Muscle of leg (tissue), 11 donors: Measurements from ENCODE around the gene PCDHB12. TPM values are rescaled to one million over a fixed set of nuclear protein-coding genes. Genes with fewer than 3 reads are reported as not detected.
A peak's percentile ranks its signal among the peaks of the same experiment; 100 is the strongest.
"Not testable (repeated sequence)": the region's sequence is repeated elsewhere in the genome, so short reads cannot be mapped to it uniquely, and the experiment has no call there.

Experiments
- DNase-seq: peaks from one replicate; pipeline ENCODE4 v3.0.0; 2013
- H3K27ac ChIP-seq: one replicate; pipeline ENCODE4 v1.5.1; 2013; ENCODE audit warnings: mild to moderate bottlenecking, low read length, control low read depth
- H3K27me3 ChIP-seq: one replicate; pipeline ENCODE4 v1.6.1; 2013; ENCODE audit warnings: low read length; ENCODE audit not compliant: control insufficient read depth, insufficient read depth
- H3K36me3 ChIP-seq: one replicate; pipeline ENCODE4 v1.6.1; 2013; ENCODE audit warnings: low read length; ENCODE audit not compliant: control insufficient read depth, insufficient read depth
- H3K4me1 ChIP-seq: one replicate; pipeline ENCODE4 v1.6.1; 2013; ENCODE audit warnings: low read length; ENCODE audit not compliant: control insufficient read depth, insufficient read depth
- H3K4me3 ChIP-seq: one replicate; pipeline ENCODE4 v1.5.1; 2013; ENCODE audit warnings: low read length, control low read depth
- H3K9me3 ChIP-seq: replicated peaks from 2 replicates; pipeline ENCODE4 v1.6.1; 2013; ENCODE audit warnings: low read depth, low read length; ENCODE audit not compliant: control insufficient read depth
- WGBS: methylation state at CpG from one replicate; pipeline ENCODE4 v1.1.5; 2013; ENCODE audit warnings: missing lambda C conversion rate; ENCODE audit not compliant: insufficient coverage; 5-methylcytosine and 5-hydroxymethylcytosine counted together
- polyA plus RNA-seq, 8 donors: library from polyadenylated mRNA; unstranded; fragments of 120-200 nt; gene quantifications; one replicate each; pipeline versions ENCODE4 v1.2.1 to v1.2.3, GENCODE V29; 2013; ENCODE audit warnings: inconsistent platforms in 1 of 8, low replicate concordance in 1 of 8; ENCODE audit not compliant: insufficient read length in 8 of 8, insufficient read depth in 1 of 8
- total RNA-seq: library from RNA; stranded (reverse); fragments of 120-200 nt; gene quantifications from one replicate; pipeline ENCODE4 v1.2.4, GENCODE V29; 2013

PCDHB12 gene
- total and polyA plus RNA-seq, 9 donors: 2.1 to 3.5 (median 2.6) TPM

DNA sequence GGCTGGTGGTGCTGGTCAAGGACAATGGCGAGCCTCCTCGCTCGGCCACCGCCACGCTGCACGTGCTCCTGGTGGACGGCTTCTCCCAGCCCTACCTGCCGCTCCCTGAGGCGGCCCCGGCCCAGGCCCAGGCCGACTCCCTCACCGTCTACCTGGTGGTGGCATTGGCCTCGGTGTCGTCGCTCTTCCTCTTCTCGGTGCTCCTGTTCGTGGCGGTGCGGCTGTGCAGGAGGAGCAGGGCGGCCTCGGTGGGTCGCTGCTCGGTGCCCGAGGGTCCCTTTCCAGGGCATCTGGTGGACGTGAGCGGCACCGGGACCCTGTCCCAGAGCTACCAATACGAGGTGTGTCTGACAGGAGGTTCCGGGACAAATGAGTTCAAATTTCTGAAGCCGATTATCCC is 16.9 kb downstream of the PCDHB12 start:
- peaks cover 28% of the 10 kb centered on the region for H3K9me3 ChIP-seq

DNA sequence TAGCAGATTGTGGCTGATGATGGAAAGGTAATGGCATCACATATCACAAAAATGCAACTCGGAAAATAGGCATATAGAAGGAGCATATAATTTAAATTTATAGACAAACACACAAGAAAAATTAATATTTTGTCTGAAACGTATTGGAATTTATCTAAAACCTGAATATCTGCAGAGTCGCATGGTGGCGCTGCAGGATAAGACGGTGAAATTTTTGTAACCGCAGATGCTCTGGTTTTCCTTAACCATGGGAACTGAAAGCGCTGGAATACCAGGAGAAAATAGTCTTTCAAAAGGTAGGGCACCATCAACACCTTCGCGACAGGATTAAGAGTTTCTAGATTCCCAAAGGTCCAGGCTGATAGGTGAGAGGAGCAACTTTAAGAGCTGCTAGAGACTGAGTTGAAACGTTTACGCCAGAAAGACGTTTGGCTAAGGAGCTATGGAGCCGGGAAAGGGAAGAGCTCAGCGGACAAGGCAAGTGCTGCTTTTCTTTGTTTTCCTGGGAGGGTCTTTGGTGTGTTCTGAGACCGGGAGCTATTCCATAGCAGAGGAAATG is 25.7 kb downstream of the PCDHB12 start:
- Histone ChIP-seq H3K36me3 (no peaks in the 10 kb centered on the region), H3K27me3 (peaks cover 11% of the 10 kb centered on the region), H3K4me1 (no peaks in the 10 kb centered on the region), H3K27ac (no peak overlapping the region), H3K9me3 (peaks cover 52% of the 10 kb centered on the region), H3K4me3 (peak overlapping the region; percentile 31)
- WGBS: 8% methylated on average over 13 of the region's 15 CpGs
- peak; percentile 27 for DNase-seq

More for the DNA sequence above, 16.9 kb downstream of the PCDHB12 start:
- not testable (repeated sequence) for H3K36me3 ChIP-seq, H3K4me1 ChIP-seq, H3K27me3 ChIP-seq, H3K4me3 ChIP-seq, DNase-seq, H3K27ac ChIP-seq
- WGBS: 25% methylated on average over 22 of the region's 30 CpGs

GRCh38 chr5:141235922-141236321 is 27.4 kb downstream of the PCDHB12 start:
- not testable (repeated sequence) for H3K4me1 ChIP-seq, H3K27ac ChIP-seq, H3K36me3 ChIP-seq, H3K4me3 ChIP-seq, DNase-seq
- H3K9me3 ChIP-seq: peaks cover 66% of the 10 kb centered on the region
- peaks cover 11% of the 10 kb centered on the region for H3K27me3 ChIP-seq
- 25% methylated on average over 40 of the region's 40 CpGs for WGBS

DNA sequence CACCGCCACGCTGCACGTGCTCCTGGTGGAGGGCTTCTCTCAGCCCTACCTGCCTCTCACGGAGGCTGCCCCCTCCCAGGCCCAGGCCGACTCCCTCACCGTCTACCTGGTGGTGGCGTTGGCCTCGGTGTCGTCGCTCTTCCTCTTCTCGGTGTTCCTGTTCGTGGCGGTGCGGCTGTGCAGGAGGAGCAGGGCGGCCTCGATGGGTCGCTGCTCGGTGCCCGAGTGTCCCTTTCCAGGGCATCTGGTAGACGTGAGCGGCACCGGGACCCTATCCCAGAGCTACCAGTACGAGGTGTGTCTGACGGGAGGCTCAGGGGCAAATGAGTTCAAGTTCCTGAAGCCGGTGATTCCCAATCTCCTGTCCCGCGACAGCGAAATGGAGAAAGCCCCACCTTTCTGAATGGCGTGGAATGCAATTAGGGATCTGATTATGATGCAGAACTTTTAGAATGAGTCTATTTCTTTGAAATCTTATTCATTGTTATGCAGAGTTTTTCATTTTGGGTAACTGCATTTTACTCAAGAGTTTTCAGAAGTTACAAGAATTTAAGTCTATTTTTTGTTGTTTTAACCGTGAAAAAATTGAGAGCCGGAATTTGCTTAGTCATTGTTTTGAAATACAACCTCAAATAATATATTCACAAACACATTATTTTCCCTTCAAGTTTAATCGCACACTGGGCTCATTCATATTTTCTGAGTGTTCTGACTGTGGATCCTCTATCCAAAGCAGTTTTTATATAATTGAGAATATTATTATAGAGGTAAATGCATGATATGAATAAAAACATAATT is 28.2 kb downstream of the PCDHB12 start:
- Histone ChIP-seq H3K4me3 (no peak overlapping the region), H3K27ac (no peak overlapping the region), H3K4me1 (no peaks in the 10 kb centered on the region), H3K36me3 (no peaks in the 10 kb centered on the region), H3K9me3 (peaks cover 74% of the 10 kb centered on the region), H3K27me3 (peaks cover 11% of the 10 kb centered on the region)
- DNase-seq: no peak
- 15% methylated on average over 25 of the region's 32 CpGs for WGBS

GRCh38 chr5:141241496-141241895 is 33.0 kb downstream of the PCDHB12 start:
- Histone ChIP-seq H3K4me1 (no peaks in the 10 kb centered on the region), H3K27me3 (peaks cover 1% of the 10 kb centered on the region), H3K27ac (no peak overlapping the region), H3K4me3 (no peak overlapping the region), H3K36me3 (no peaks in the 10 kb centered on the region), H3K9me3 (peaks cover 76% of the 10 kb centered on the region)
- 21% methylated on average over 43 of the region's 43 CpGs for WGBS
- DNase-seq: no peak

DNA sequence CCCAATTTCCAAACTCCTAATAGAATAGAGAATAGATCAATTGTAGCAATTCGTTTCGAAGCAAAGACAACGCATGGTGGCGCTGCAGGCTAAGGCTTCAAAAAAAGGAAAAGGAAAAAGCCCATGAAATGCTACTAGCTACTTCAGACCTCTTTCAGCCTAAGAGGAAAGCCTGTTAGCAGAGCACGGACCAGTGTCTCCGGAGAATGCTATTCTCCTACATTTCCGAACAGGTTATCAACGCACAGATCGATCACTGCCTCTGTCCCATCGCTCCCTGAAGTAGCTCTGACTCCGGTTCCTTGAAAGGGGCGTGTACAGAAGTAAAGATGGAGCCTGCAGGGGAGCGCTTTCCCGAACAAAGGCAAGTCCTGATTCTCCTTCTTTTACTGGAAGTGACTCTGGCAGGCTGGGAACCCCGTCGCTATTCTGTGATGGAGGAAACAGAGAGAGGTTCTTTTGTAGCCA is 36.8 kb downstream of the PCDHB12 start, which contains the start of gene PCDHB15:
Gene PCDHB15, plus strand, starts transcription at position 146 of the 468 bp plus-strand sequence. Its CDS starts 184 bp downstream, at position 330.
- peak; percentile 42 for DNase-seq
- 16% methylated on average over 8 of the region's 16 CpGs for WGBS

GRCh38 chr5:141246971-141247370 is 38.5 kb downstream of the PCDHB12 start:
- not testable (repeated sequence) for H3K4me3 ChIP-seq, H3K36me3 ChIP-seq, H3K27me3 ChIP-seq, H3K4me1 ChIP-seq, DNase-seq, H3K27ac ChIP-seq
- H3K9me3 ChIP-seq: peaks cover 67% of the 10 kb centered on the region
- 44% methylated on average over 18 of the region's 42 CpGs for WGBS

More for the DNA sequence above, 36.8 kb downstream of the PCDHB12 start, which contains the start of gene PCDHB15:
- H3K27me3 ChIP-seq: no peaks in the 10 kb centered on the region
- no peaks in the 10 kb centered on the region for H3K4me1 ChIP-seq
- H3K9me3 ChIP-seq: peaks cover 70% of the 10 kb centered on the region
- H3K4me3 ChIP-seq: peak within 1 kb of the TSS; percentile 36
- H3K36me3 ChIP-seq: no peaks in the 10 kb centered on the region
- H3K27ac ChIP-seq: no peak within 1 kb of the TSS

DNA sequence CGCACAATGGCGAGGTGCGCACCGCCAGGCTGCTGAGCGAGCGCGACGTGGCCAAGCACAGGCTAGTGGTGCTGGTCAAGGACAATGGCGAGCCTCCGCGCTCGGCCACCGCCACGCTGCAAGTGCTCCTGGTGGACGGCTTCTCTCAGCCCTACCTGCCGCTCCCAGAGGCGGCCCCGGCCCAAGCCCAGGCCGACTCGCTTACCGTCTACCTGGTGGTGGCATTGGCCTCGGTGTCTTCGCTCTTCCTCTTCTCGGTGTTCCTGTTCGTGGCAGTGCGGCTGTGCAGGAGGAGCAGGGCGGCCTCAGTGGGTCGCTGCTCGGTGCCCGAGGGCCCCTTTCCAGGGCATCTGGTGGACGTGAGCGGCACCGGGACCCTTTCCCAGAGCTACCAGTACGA is 38.9 kb downstream of the PCDHB12 start:
- H3K27me3 ChIP-seq, H3K27ac ChIP-seq, DNase-seq, H3K36me3 ChIP-seq, H3K4me1 ChIP-seq, H3K4me3 ChIP-seq: not testable (repeated sequence)
- peaks cover 67% of the 10 kb centered on the region for H3K9me3 ChIP-seq
- 49% methylated on average over 29 of the region's 34 CpGs for WGBS

DNA sequence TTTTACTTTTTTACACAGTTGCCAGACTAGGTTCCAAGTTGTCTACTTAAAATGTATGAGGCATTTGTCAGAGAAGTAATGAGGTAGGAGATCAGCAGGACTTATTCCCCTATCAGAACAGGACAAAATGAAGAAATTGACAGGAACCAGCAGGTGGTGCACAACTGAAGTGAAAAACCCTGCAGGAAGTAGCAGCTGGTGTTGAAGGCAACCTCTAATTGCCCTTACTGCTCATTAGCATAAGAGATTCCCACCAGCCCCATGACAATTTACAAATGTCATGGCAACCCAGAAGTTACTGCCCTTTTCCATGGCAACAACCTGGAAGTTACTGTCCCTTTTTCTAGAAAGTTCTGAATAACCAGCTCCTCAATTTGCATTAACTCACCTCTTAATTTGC is 42.1 kb downstream of the PCDHB12 start:
- no peak overlapping the region for H3K4me3 ChIP-seq
- no peaks in the 10 kb centered on the region for H3K36me3 ChIP-seq
- no peaks in the 10 kb centered on the region for H3K27me3 ChIP-seq
- DNase-seq: no peak
- no peaks in the 10 kb centered on the region for H3K4me1 ChIP-seq
- H3K27ac ChIP-seq: no peak overlapping the region
- H3K9me3 ChIP-seq: peaks cover 71% of the 10 kb centered on the region

DNA sequence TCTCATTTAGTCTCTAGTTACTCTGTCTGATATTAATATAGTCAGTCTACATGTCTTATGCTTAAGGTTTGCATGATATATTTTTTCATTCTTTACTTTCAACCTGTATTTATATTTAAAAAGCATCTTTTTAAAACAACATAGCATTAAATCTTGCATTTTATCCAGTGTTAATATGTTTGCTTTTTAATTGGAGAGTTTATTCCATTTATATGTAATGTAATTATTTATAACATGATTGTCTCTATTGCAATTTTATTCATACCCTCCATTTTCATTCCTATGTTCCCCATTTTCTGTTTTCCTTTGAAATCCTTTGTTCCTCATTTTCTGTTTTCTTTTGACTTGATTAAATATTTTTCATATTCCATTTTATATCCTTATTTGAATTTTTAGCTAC is 49.9 kb downstream of the PCDHB12 start:
- Histone ChIP-seq H3K9me3 (peaks cover 60% of the 10 kb centered on the region), H3K27me3 (no peaks in the 10 kb centered on the region), H3K4me1 (no peaks in the 10 kb centered on the region), H3K4me3 (no peak overlapping the region), H3K36me3 (no peaks in the 10 kb centered on the region), H3K27ac (no peak overlapping the region)
- DNase-seq: no peak
